MG63 (cell line): Measurements from ENCODE around the gene ADRA2C. TPM values are rescaled to one million over a fixed set of nuclear protein-coding genes. Genes with fewer than 3 reads are reported as not detected.

ENCODE experiments used
- DNase-seq: peaks from one replicate; pipeline ENCODE4 v3.0.0-alpha.2; 2020
- H3K27me3 ChIP-seq: fragments of 250-450 bp; sonication (Bioruptor Pico); 2 replicates; pipeline ENCODE4 v1.5.1; 2020; ENCODE audit warnings: mild to moderate bottlenecking, moderate library complexity
- H3K36me3 ChIP-seq: fragments of 250-450 bp; sonication (Bioruptor Pico); 2 replicates; pipeline ENCODE4 v1.5.1; 2020; ENCODE audit warnings: mild to moderate bottlenecking, moderate library complexity
- H3K4me3 ChIP-seq: fragments of 250-450 bp; sonication (Bioruptor Pico); 2 replicates; pipeline ENCODE4 v1.5.1; 2020; ENCODE audit warnings: mild to moderate bottlenecking, moderate library complexity
- H3K9me3 ChIP-seq: fragments of 250-450 bp; sonication (Bioruptor Pico); 2 replicates; pipeline ENCODE4 v1.5.1; 2020; ENCODE audit warnings: mild to moderate bottlenecking, moderate library complexity
- total RNA-seq: library from RNA; depleted of rRNA; stranded (reverse); fragments of >200 nt; shearing (Covaris generic); gene quantifications from 2 replicates; pipeline ENCODE4 v1.2.3, GENCODE V29; 2014; ENCODE audit warnings: low replicate concordance

Gene ADRA2C
- total RNA-seq, 1 experiment from 2014 or later = 7.8 TPM

- Histone ChIP-seq H3K9me3 (no peaks in the 10 kb centered on the region), H3K27me3 (no peaks in the 10 kb centered on the region), H3K36me3 (no peaks in the 10 kb centered on the region), H3K4me3 (no peak overlapping the region)
- DNase-seq = no peak
Observed at GRCh38 chr4:3797831-3798790, 31.9 kb downstream of the ADRA2C start.

- no peak for DNase-seq
- no peaks in the 10 kb centered on the region for H3K36me3 ChIP-seq
- no peaks in the 10 kb centered on the region for H3K9me3 ChIP-seq
- no peaks in the 10 kb centered on the region for H3K27me3 ChIP-seq
- H3K4me3 ChIP-seq = no peak overlapping the region
Observed at GRCh38 chr4:3799496-3799895, 33.3 kb downstream of the ADRA2C start.

GRCh38 chr4:3800351-3800750 lies 34.2 kb downstream of the ADRA2C start:
- Histone ChIP-seq H3K27me3 (no peaks in the 10 kb centered on the region), H3K4me3 (no peak overlapping the region), H3K9me3 (no peaks in the 10 kb centered on the region), H3K36me3 (no peaks in the 10 kb centered on the region)
- no peak for DNase-seq

- no peak for DNase-seq
- no peaks in the 10 kb centered on the region for H3K36me3 ChIP-seq
- H3K4me3 ChIP-seq = no peak overlapping the region
- H3K9me3 ChIP-seq = no peaks in the 10 kb centered on the region
- H3K27me3 ChIP-seq = no peaks in the 10 kb centered on the region
Observed at GRCh38 chr4:3801521-3801920, 35.3 kb downstream of the ADRA2C start.

- no peak overlapping the region for H3K4me3 ChIP-seq
- no peaks in the 10 kb centered on the region for H3K36me3 ChIP-seq
- no peaks in the 10 kb centered on the region for H3K27me3 ChIP-seq
- DNase-seq = no peak
- no peaks in the 10 kb centered on the region for H3K9me3 ChIP-seq
Observed at GRCh38 chr4:3801931-3802550, 35.9 kb downstream of the ADRA2C start.

- DNase-seq = no peak
- H3K9me3 ChIP-seq = no peaks in the 10 kb centered on the region
- H3K27me3 ChIP-seq = no peaks in the 10 kb centered on the region
- H3K36me3 ChIP-seq = no peaks in the 10 kb centered on the region
- H3K4me3 ChIP-seq = no peak overlapping the region
Observed at GRCh38 chr4:3802571-3803474, 36.6 kb downstream of the ADRA2C start.

- no peaks in the 10 kb centered on the region for H3K9me3 ChIP-seq
- no peaks in the 10 kb centered on the region for H3K36me3 ChIP-seq
- H3K4me3 ChIP-seq = no peak overlapping the region
- H3K27me3 ChIP-seq = no peaks in the 10 kb centered on the region
- DNase-seq = no peak
Observed at GRCh38 chr4:3803475-3803847, 37.3 kb downstream of the ADRA2C start.

GRCh38 chr4:3803946-3804345 lies 37.8 kb downstream of the ADRA2C start:
- Histone ChIP-seq H3K4me3 (no peak overlapping the region), H3K36me3 (no peaks in the 10 kb centered on the region), H3K27me3 (no peaks in the 10 kb centered on the region), H3K9me3 (no peaks in the 10 kb centered on the region)
- DNase-seq = no peak

- no peaks in the 10 kb centered on the region for H3K27me3 ChIP-seq
- H3K9me3 ChIP-seq = no peaks in the 10 kb centered on the region
- DNase-seq = no peak
- no peaks in the 10 kb centered on the region for H3K36me3 ChIP-seq
- no peak overlapping the region for H3K4me3 ChIP-seq
Observed at GRCh38 chr4:3805026-3805425, 38.8 kb downstream of the ADRA2C start.

GRCh38 chr4:3805731-3806130 lies 39.5 kb downstream of the ADRA2C start:
- Histone ChIP-seq H3K27me3 (no peaks in the 10 kb centered on the region), H3K4me3 (no peak overlapping the region), H3K36me3 (no peaks in the 10 kb centered on the region), H3K9me3 (no peaks in the 10 kb centered on the region)
- no peak for DNase-seq

- Histone ChIP-seq H3K4me3 (no peak overlapping the region), H3K36me3 (no peaks in the 10 kb centered on the region), H3K27me3 (no peaks in the 10 kb centered on the region), H3K9me3 (no peaks in the 10 kb centered on the region)
- no peak for DNase-seq
Observed at GRCh38 chr4:3807311-3807710, 41.1 kb downstream of the ADRA2C start.

- Histone ChIP-seq H3K9me3 (no peaks in the 10 kb centered on the region), H3K27me3 (no peaks in the 10 kb centered on the region), H3K4me3 (no peak overlapping the region), H3K36me3 (no peaks in the 10 kb centered on the region)
- DNase-seq = no peak
Observed at GRCh38 chr4:3807822-3808496, 41.8 kb downstream of the ADRA2C start.

GRCh38 chr4:3808597-3808996 lies 42.4 kb downstream of the ADRA2C start:
- Histone ChIP-seq H3K4me3 (no peak overlapping the region), H3K27me3 (no peaks in the 10 kb centered on the region), H3K9me3 (no peaks in the 10 kb centered on the region), H3K36me3 (no peaks in the 10 kb centered on the region)
- no peak for DNase-seq

- Histone ChIP-seq H3K36me3 (no peaks in the 10 kb centered on the region), H3K27me3 (no peaks in the 10 kb centered on the region), H3K9me3 (no peaks in the 10 kb centered on the region), H3K4me3 (no peak overlapping the region)
- DNase-seq = no peak
Observed at GRCh38 chr4:3809028-3809427, 42.8 kb downstream of the ADRA2C start.

- no peaks in the 10 kb centered on the region for H3K36me3 ChIP-seq
- no peak for DNase-seq
- H3K9me3 ChIP-seq = no peaks in the 10 kb centered on the region
- H3K27me3 ChIP-seq = no peaks in the 10 kb centered on the region
- no peak overlapping the region for H3K4me3 ChIP-seq
Observed at GRCh38 chr4:3809451-3810110, 43.4 kb downstream of the ADRA2C start.

- no peak overlapping the region for H3K4me3 ChIP-seq
- H3K9me3 ChIP-seq = no peaks in the 10 kb centered on the region
- DNase-seq = no peak
- no peaks in the 10 kb centered on the region for H3K36me3 ChIP-seq
- H3K27me3 ChIP-seq = no peaks in the 10 kb centered on the region
Observed at GRCh38 chr4:3810111-3810680, 44.0 kb downstream of the ADRA2C start.
